ENCODE data around the gene DBH. TPM values are rescaled to one million over a fixed set of nuclear protein-coding genes. Genes with fewer than 3 reads are reported as not detected.

DBH gene
- total and polyA plus RNA-seq, 2 of the 13 experiments (the other 11 are each of a cell fraction or from before 2014, with no cell fraction given): not detected

DNA sequence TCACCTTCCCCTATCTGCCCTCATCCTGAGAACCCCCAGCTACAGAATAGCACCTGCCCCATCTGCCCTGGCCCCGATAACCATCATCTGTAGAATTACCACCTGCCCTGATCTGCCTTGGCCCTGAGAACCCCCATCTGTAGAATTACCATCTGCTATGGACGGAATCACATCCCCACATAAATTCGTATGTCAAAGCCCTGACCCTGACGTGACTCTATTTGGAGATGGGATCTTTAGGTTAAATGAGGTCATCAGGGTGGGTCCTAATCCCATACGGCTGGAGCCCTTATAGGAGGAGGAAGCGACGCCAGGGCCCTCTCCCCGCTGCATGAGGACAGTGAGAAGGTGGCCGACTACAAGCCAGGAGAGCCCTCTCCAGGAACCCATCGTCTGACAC is 69.4 kb downstream of the DBH start:
- no peak for ATAC-seq
- H3K4me2 ChIP-seq (ENCODE audit: low read depth, low read length): no peak overlapping the region
- no peaks in the 10 kb centered on the region for H3K9me3 ChIP-seq (ENCODE audit: low read length)
- intact Hi-C loops (cut with micrococcal nuclease; ENCODE audit: unreplicated experiment): no loop called here
- BruUV-seq (replicated peaks): no TSS peak
- peaks cover 4 to 7% of the 10 kb centered on the region in 2 experiments; a peak in 2 of 5 replicates for H3K36me3 ChIP-seq (replicated peaks in 1 of 2; ENCODE audit: control insufficient read depth in 1 of 2, insufficient read depth in 2 of 2, low read length in 2 of 2)
- H3K9ac ChIP-seq (ENCODE audit: insufficient read depth, low read depth, low read length): no peak overlapping the region
- ChIA-PET POLR2A (interaction anchor here (1.1 kb wide), 1 partner anchor 9 kb away, joined by 3 read pairs; no protein-coding TSS in a partner anchor), CTCF (ENCODE audit: low intra/inter-chr PET ratio, low total read pairs) (no interaction called here)
- H3K4me1 ChIP-seq (ENCODE audit: insufficient read depth, low read length): no peaks in the 10 kb centered on the region
- H3K4me3 ChIP-seq (replicated peaks in 1 of 3; ENCODE audit: insufficient read depth in 1 of 3, low read depth in 2 of 3, low read length in 3 of 3): no peak overlapping the region
- no peak for FAIRE-seq
- WGBS (ENCODE audit: low lambda C conversion rate): 93% methylated on average over 10 of the region's 10 CpGs
- no peak overlapping the region for H2AFZ ChIP-seq (ENCODE audit: low read length)
- H3K27me3 ChIP-seq (ENCODE audit: control insufficient read depth in 1 of 2, insufficient read depth in 2 of 2, low read length in 2 of 2): no peaks in the 10 kb centered on the region
- in situ Hi-C loops (cut with HindIII; ENCODE audit: extremely low pct_ligation_motif_present, low pct_unique_long_range_greater_than_20kb): no loop called here
- H3K79me2 ChIP-seq (ENCODE audit: insufficient read depth, low read length): no peaks in the 10 kb centered on the region
- no peaks in the 10 kb centered on the region for H4K20me1 ChIP-seq (ENCODE audit: insufficient read depth, low read length)
- H3K27ac ChIP-seq (ENCODE audit: extremely low read length, insufficient read depth, low read length): no peak overlapping the region
- no peak for DNase-seq (ENCODE audit: low spot score)
- TF ChIP-seq ZNF44 (CRISPR knock-in tag; IDR thresholded peaks at IDR 0.05) (no peak), PHF5A (CRISPR knock-in tag; IDR thresholded peaks at IDR 0.05; ENCODE audit: low read depth, unreplicated experiment) (no peak), RFX3 (CRISPR knock-in tag; IDR thresholded peaks at IDR 0.05) (no peak), THAP11 (CRISPR knock-in tag; IDR thresholded peaks at IDR 0.05) (no peak), MXD4 (CRISPR knock-in tag; IDR thresholded peaks at IDR 0.05) (no peak), AGO1 (IDR thresholded peaks at IDR 0.05; ENCODE audit: low read depth, low read length, poor library complexity, severe bottlenecking) (no peak)
- TF ChIP-seq, protein P1, sequence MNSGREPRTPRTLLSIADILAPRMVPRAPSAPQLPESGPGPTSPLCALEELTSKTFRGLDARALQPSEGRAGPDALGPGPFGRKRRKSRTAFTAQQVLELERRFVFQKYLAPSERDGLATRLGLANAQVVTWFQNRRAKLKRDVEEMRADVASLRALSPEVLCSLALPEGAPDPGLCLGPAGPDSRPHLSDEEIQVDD (CRISPR knock-in tag; IDR thresholded peaks at IDR 0.05; ENCODE audit: borderline replicate concordance): no peak
- TF ChIP-seq, protein P2, sequence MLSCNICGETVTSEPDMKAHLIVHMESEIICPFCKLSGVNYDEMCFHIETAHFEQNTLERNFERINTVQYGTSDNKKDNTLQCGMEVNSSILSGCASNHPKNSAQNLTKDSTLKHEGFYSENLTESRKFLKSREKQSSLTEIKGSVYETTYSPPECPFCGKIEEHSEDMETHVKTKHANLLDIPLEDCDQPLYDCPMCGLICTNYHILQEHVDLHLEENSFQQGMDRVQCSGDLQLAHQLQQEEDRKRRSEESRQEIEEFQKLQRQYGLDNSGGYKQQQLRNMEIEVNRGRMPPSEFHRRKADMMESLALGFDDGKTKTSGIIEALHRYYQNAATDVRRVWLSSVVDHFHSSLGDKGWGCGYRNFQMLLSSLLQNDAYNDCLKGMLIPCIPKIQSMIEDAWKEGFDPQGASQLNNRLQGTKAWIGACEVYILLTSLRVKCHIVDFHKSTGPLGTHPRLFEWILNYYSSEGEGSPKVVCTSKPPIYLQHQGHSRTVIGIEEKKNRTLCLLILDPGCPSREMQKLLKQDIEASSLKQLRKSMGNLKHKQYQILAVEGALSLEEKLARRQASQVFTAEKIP (CRISPR knock-in tag; IDR thresholded peaks at IDR 0.05; ENCODE audit: borderline replicate concordance): no peak
- TF ChIP-seq, protein P3, sequence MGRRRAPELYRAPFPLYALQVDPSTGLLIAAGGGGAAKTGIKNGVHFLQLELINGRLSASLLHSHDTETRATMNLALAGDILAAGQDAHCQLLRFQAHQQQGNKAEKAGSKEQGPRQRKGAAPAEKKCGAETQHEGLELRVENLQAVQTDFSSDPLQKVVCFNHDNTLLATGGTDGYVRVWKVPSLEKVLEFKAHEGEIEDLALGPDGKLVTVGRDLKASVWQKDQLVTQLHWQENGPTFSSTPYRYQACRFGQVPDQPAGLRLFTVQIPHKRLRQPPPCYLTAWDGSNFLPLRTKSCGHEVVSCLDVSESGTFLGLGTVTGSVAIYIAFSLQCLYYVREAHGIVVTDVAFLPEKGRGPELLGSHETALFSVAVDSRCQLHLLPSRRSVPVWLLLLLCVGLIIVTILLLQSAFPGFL (CRISPR knock-in tag; IDR thresholded peaks at IDR 0.05): no peak
- TF ChIP-seq, protein P4, sequence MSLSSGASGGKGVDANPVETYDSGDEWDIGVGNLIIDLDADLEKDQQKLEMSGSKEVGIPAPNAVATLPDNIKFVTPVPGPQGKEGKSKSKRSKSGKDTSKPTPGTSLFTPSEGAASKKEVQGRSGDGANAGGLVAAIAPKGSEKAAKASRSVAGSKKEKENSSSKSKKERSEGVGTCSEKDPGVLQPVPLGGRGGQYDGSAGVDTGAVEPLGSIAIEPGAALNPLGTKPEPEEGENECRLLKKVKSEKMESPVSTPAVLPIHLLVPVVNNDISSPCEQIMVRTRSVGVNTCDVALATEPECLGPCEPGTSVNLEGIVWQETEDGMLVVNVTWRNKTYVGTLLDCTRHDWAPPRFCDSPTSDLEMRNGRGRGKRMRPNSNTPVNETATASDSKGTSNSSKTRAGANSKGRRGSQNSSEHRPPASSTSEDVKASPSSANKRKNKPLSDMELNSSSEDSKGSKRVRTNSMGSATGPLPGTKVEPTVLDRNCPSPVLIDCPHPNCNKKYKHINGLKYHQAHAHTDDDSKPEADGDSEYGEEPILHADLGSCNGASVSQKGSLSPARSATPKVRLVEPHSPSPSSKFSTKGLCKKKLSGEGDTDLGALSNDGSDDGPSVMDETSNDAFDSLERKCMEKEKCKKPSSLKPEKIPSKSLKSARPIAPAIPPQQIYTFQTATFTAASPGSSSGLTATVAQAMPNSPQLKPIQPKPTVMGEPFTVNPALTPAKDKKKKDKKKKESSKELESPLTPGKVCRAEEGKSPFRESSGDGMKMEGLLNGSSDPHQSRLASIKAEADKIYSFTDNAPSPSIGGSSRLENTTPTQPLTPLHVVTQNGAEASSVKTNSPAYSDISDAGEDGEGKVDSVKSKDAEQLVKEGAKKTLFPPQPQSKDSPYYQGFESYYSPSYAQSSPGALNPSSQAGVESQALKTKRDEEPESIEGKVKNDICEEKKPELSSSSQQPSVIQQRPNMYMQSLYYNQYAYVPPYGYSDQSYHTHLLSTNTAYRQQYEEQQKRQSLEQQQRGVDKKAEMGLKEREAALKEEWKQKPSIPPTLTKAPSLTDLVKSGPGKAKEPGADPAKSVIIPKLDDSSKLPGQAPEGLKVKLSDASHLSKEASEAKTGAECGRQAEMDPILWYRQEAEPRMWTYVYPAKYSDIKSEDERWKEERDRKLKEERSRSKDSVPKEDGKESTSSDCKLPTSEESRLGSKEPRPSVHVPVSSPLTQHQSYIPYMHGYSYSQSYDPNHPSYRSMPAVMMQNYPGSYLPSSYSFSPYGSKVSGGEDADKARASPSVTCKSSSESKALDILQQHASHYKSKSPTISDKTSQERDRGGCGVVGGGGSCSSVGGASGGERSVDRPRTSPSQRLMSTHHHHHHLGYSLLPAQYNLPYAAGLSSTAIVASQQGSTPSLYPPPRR (CRISPR knock-in tag; IDR thresholded peaks at IDR 0.05; ENCODE audit: borderline replicate concordance): no peak

Data from HepG2 (cell line).